Colonic mucosa (tissue), 4 donors: ENCODE data around the gene ZNF681. TPM values are rescaled to one million over a fixed set of nuclear protein-coding genes. Genes with fewer than 3 reads are reported as not detected.

Experiments
- DNase-seq: peaks from one replicate; pipeline ENCODE4 v3.0.0-alpha.2; 2020
- H3K27ac ChIP-seq: fragments of 200-600 bp; one replicate; pipeline ENCODE4 v1.8.0; 2021
- H3K27me3 ChIP-seq: fragments of 200-600 bp; one replicate; pipeline ENCODE4 v1.8.0; 2021
- H3K36me3 ChIP-seq: fragments of 200-600 bp; one replicate; pipeline ENCODE4 v1.8.0; 2021
- H3K4me1 ChIP-seq: fragments of 200-600 bp; one replicate; pipeline ENCODE4 v1.8.0; 2021; ENCODE audit warnings: mild to moderate bottlenecking
- H3K4me3 ChIP-seq: fragments of 200-600 bp; one replicate; pipeline ENCODE4 v1.8.0; 2021
- H3K9ac ChIP-seq, 2 donors: one replicate each; pipeline ENCODE4 v1.7.0; 2013; ENCODE audit warnings: control low read depth in 2 of 2, low read depth in 2 of 2, low read length in 2 of 2
- H3K9me3 ChIP-seq: fragments of 200-600 bp; one replicate; pipeline ENCODE4 v1.8.0; 2021
- CTCF ChIP-seq: fragments of 200-600 bp; IDR thresholded peaks from one replicate; pipeline ENCODE4 v1.8.0; 2022; ENCODE audit warnings: antibody characterized with exemption, mild to moderate bottlenecking
- intact Hi-C: fragments of 100-400 bp; cut with DNase I; formaldehyde crosslinking; loops from one replicate; pipeline ENCODE4 v1.14.1; 2022
- total RNA-seq, 2 donors: library from RNA; stranded (reverse); fragmentation: NEBNext Ultra II Directional in 1 of 2; extraction: Animal tissue kit (Norgen Biotek cat#: 25700) in 1 of 2; gene quantifications; one replicate each; pipeline ENCODE4 v1.2.1, GENCODE V29; 2021
- donor health status: healthy.
- donor health status: DM: no; HTN: no; CAD: no.
- donor health status: DM: no; HTN: no; CAD: no.

The ZNF681 gene
- total RNA-seq, 2 donors from 2014 or later, result 2.9 to 3.2 TPM

- H3K27me3 ChIP-seq, result no peaks in the 10 kb centered on the region
- H3K4me1 ChIP-seq, result no peaks in the 10 kb centered on the region
- no peaks in the 10 kb centered on the region for H3K36me3 ChIP-seq
- no peak for TF ChIP-seq CTCF
- DNase-seq, result no peak
- H3K9me3 ChIP-seq, result no peaks in the 10 kb centered on the region
- intact Hi-C loops, result no loop called here
- no peak overlapping the region for H3K27ac ChIP-seq
- H3K4me3 ChIP-seq, result no peak overlapping the region
- no peak overlapping the region for H3K9ac ChIP-seq
These were observed 41.6 kb upstream of the ZNF681 start for GRCh38 chr19:23800271-23800670.

- Histone ChIP-seq H3K27me3 (no peaks in the 10 kb centered on the region), H3K4me1 (no peaks in the 10 kb centered on the region), H3K9ac (no peak overlapping the region), H3K9me3 (no peaks in the 10 kb centered on the region), H3K27ac (no peak overlapping the region), H3K4me3 (no peak overlapping the region), H3K36me3 (no peaks in the 10 kb centered on the region)
- TF ChIP-seq CTCF, result no peak
- intact Hi-C loops, result no loop called here
- no peak for DNase-seq
These were observed 40.6 kb upstream of the ZNF681 start for GRCh38 chr19:23799321-23799720.

- no peaks in the 10 kb centered on the region for H3K36me3 ChIP-seq
- intact Hi-C loops, result no loop called here
- no peaks in the 10 kb centered on the region for H3K9me3 ChIP-seq
- H3K4me1 ChIP-seq, result no peaks in the 10 kb centered on the region
- no peak overlapping the region for H3K27ac ChIP-seq
- no peak overlapping the region for H3K9ac ChIP-seq
- no peak overlapping the region for H3K4me3 ChIP-seq
- no peak for DNase-seq
- no peaks in the 10 kb centered on the region for H3K27me3 ChIP-seq
- no peak for TF ChIP-seq CTCF
These were observed 36.8 kb upstream of the ZNF681 start for GRCh38 chr19:23795462-23795861.

- Histone ChIP-seq H3K27me3 (no peaks in the 10 kb centered on the region), H3K36me3 (no peaks in the 10 kb centered on the region), H3K4me1 (no peaks in the 10 kb centered on the region), H3K4me3 (no peak overlapping the region), H3K9me3 (no peaks in the 10 kb centered on the region), H3K9ac (no peak overlapping the region), H3K27ac (no peak overlapping the region)
- no peak for DNase-seq
- intact Hi-C loops, result no loop called here
- TF ChIP-seq CTCF, result no peak
These were observed 34.1 kb upstream of the ZNF681 start for GRCh38 chr19:23792784-23793183.

GRCh38 chr19:23790641-23791488 lies 32.2 kb upstream of the ZNF681 start:
- no peak for TF ChIP-seq CTCF
- no peak for DNase-seq
- Histone ChIP-seq H3K27ac (no peak overlapping the region), H3K9me3 (no peaks in the 10 kb centered on the region), H3K9ac (no peak overlapping the region), H3K27me3 (no peaks in the 10 kb centered on the region), H3K4me1 (no peaks in the 10 kb centered on the region), H3K36me3 (no peaks in the 10 kb centered on the region), H3K4me3 (no peak overlapping the region)
- intact Hi-C loops, result no loop called here
